Measurements from ENCODE around the gene KRT26. TPM values are rescaled to one million over a fixed set of nuclear protein-coding genes. Genes with fewer than 3 reads are reported as not detected.
A peak's percentile ranks its signal among the peaks of the same experiment; 100 is the strongest.
"Not testable (repeated sequence)": the region's sequence is repeated elsewhere in the genome, so short reads cannot be mapped to it uniquely, and the experiment has no call there.

The KRT26 gene
- total RNA-seq, 4 donors from 2014 or later, result 0.34 to 7.2 (median 1.8) TPM

DNA sequence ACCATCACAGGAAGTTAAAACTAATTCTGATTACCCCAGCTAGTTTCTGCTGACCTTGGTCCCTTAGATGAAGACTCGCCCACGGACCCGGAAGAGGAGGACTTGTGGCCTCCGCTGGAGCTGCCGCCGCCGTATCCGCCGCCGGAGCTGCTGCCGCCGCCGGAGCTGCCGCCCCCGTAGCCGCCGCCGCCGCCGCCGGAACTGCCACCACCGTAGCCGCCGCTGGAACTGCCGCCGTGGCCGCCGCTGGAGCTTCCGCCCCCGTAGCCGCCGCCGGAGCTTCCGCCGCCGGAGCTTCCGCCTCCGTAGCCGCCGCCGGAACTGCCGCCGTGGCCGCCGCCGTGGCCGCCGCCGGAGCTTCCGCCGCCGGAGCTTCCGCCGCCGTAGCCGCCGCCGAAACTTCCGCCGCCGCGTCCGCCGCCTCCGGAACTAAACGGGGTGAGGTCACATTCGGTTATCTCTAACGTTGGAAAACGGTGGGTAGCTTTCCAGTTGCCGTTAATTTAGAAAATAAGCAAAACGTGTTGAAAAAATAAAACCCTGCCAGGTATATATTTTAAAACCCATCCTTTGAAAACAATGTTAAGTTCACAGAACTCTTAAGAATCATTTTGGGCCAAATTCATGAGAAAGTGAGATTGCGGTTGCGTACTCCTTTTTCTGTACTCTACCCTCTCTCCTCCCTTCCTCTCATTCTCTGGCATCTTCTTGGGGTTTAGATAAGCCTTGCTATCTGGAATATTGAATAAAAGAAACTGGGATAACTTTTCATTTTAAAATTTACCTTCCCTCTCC, 46.9 kb upstream of the KRT26 start:
- DNase-seq (ENCODE audit: low spot score in 2 of 2), result peak; percentile 81 to 83
- TF ChIP-seq, protein P1, sequence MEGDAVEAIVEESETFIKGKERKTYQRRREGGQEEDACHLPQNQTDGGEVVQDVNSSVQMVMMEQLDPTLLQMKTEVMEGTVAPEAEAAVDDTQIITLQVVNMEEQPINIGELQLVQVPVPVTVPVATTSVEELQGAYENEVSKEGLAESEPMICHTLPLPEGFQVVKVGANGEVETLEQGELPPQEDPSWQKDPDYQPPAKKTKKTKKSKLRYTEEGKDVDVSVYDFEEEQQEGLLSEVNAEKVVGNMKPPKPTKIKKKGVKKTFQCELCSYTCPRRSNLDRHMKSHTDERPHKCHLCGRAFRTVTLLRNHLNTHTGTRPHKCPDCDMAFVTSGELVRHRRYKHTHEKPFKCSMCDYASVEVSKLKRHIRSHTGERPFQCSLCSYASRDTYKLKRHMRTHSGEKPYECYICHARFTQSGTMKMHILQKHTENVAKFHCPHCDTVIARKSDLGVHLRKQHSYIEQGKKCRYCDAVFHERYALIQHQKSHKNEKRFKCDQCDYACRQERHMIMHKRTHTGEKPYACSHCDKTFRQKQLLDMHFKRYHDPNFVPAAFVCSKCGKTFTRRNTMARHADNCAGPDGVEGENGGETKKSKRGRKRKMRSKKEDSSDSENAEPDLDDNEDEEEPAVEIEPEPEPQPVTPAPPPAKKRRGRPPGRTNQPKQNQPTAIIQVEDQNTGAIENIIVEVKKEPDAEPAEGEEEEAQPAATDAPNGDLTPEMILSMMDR (IDR thresholded peaks at IDR 0.05), result no peak
- TF ChIP-seq POLR2A (IDR thresholded peaks at IDR 0.05), result peak in 1 of 2 donors; percentile 68
- 2% methylated on average over 42 of the region's 73 CpGs for WGBS
- H3K27ac ChIP-seq, result peak overlapping the region; percentile 92
- H3K4me1 ChIP-seq, result peaks cover 20% of the 10 kb centered on the region
- no peaks in the 10 kb centered on the region for H3K36me3 ChIP-seq
- H3K27me3 ChIP-seq, result no peaks in the 10 kb centered on the region
- H3K4me3 ChIP-seq, result peak overlapping the region; percentile 56
- H3K9me3 ChIP-seq, result no peaks in the 10 kb centered on the region

DNA sequence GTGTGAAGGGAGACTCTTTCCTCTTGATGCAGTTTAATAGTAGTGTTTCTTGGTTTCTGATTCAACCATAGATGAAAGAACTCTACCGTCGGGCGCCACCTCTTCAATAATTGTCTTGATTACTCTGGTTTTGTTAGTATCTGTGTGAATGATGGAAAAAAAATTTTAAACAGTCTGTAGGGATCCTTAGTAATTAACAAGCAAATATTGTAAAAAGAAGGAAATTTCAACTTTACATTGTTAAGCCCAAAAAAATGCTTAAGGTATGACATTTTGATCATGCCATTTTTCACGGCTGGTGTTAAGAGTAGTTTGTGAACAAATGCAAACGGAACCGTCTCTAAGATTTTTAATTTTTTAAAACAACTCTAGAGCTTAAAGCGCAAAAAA, 46.3 kb upstream of the KRT26 start:
- peaks cover 20% of the 10 kb centered on the region for H3K4me1 ChIP-seq
- TF ChIP-seq POLR2AphosphoS5 (IDR thresholded peaks at IDR 0.05), result no peak
- TF ChIP-seq EP300 (IDR thresholded peaks at IDR 0.05), result no peak
- TF ChIP-seq, protein P1 (IDR thresholded peaks at IDR 0.05), result no peak
- TF ChIP-seq POLR2A (IDR thresholded peaks at IDR 0.05), result no peak
- peak overlapping the region; percentile 56 for H3K4me3 ChIP-seq
- H3K36me3 ChIP-seq, result no peaks in the 10 kb centered on the region
- no peaks in the 10 kb centered on the region for H3K27me3 ChIP-seq
- no peaks in the 10 kb centered on the region for H3K9me3 ChIP-seq
- H3K27ac ChIP-seq, result peak overlapping the region; percentile 92
- DNase-seq (ENCODE audit: low spot score in 2 of 2), result no peak
- WGBS, result 13% methylated on average over 7 of the region's 7 CpGs

DNA sequence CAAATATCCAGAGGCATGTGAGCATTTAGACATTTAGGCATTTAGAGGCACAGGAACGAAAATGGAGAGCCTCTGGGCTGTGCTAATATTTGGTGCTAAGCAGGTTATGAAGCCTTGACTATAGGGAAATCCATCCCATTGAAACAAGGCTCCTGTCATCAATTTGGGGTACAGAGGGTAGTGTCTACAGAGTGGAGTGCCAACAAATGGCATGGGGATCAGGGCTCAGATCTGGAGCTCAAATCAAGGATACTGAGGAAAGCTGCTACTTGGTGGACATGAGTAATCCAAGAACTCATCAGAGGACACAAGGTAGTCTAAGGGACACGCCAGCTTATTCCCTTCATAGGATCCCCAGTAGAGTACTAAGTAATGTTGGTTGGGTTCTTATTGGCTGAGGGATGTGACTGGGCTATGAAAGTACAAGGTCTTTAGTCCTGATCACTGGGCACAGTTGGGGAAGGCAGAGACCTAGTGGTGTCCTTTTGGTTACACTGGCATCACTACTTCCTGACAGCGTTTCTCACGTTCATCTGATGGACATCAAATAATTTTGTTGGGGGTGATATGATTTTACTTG, 45.2 kb upstream of the KRT26 start:
- Histone ChIP-seq H3K27me3 (peaks cover 6% of the 10 kb centered on the region), H3K4me1 (peaks cover 20% of the 10 kb centered on the region), H3K27ac (no peak overlapping the region), H3K36me3 (no peaks in the 10 kb centered on the region), H3K9me3 (no peaks in the 10 kb centered on the region), H3K4me3 (peak overlapping the region; percentile 56)
- no peak for DNase-seq (ENCODE audit: low spot score in 2 of 2)
- TF ChIP-seq POLR2AphosphoS5 (IDR thresholded peaks at IDR 0.05) (no peak), POLR2A (IDR thresholded peaks at IDR 0.05) (no peak), EP300 (IDR thresholded peaks at IDR 0.05) (no peak)
- TF ChIP-seq, protein P1 (IDR thresholded peaks at IDR 0.05), result no peak
- WGBS, result 82% methylated on average over 4 of the region's 4 CpGs

DNA sequence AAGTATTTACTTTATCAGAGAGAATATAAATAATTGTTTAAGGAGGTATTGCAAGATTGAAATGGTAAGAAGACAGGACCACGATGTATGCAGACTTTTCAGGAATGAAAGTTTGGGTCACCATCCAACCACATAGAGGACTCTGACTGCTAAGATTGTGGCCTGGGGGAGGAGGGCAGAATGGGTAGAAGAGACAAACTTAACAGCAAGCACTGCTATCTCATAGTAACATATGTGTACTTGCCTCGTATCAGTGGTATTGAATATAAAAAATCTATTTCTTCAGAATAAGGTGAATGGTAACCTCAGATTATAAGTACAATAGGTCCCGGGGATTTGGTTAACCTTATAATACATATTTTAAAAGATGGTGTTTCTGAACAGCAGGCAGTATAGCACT, 44.6 kb upstream of the KRT26 start:
- Histone ChIP-seq H3K9me3 (no peaks in the 10 kb centered on the region), H3K27ac (no peak overlapping the region), H3K27me3 (peaks cover 10% of the 10 kb centered on the region), H3K4me1 (peaks cover 20% of the 10 kb centered on the region), H3K4me3 (no peak overlapping the region), H3K36me3 (no peaks in the 10 kb centered on the region)
- no peak for DNase-seq (ENCODE audit: low spot score in 2 of 2)
- TF ChIP-seq POLR2A (IDR thresholded peaks at IDR 0.05), result no peak
- WGBS, result 78% methylated on average over 3 of the region's 3 CpGs

DNA sequence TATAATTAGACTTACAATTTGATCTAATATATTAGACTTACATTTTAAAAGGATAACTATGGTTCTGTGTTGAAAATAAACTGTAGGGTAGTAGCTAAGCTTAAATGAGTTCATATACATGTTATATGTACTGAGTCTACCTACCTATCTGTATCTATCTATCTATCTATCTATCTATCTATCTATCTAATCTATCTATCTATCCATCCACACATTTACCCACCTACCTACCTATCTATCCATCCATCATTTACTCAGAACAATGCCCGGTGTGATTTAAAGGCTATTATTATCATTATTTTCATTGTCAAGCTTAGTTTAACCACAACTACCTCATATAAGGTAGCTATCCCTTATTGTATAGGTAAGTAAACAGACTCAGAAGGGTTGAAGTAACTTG, 43.4 kb upstream of the KRT26 start:
- Histone ChIP-seq H3K4me3 (no peak overlapping the region), H3K4me1 (peaks cover 18% of the 10 kb centered on the region), H3K27me3 (peaks cover 11% of the 10 kb centered on the region), H3K27ac (no peak overlapping the region), H3K9me3 (no peaks in the 10 kb centered on the region), H3K36me3 (no peaks in the 10 kb centered on the region)
- TF ChIP-seq POLR2A (IDR thresholded peaks at IDR 0.05), result no peak
- TF ChIP-seq POLR2AphosphoS5 (IDR thresholded peaks at IDR 0.05), result no peak
- TF ChIP-seq EP300 (IDR thresholded peaks at IDR 0.05), result no peak
- TF ChIP-seq, protein P1 (IDR thresholded peaks at IDR 0.05), result no peak
- 84% methylated on average over 1 of the region's 1 CpG for WGBS
- DNase-seq (ENCODE audit: low spot score in 2 of 2), result no peak

DNA sequence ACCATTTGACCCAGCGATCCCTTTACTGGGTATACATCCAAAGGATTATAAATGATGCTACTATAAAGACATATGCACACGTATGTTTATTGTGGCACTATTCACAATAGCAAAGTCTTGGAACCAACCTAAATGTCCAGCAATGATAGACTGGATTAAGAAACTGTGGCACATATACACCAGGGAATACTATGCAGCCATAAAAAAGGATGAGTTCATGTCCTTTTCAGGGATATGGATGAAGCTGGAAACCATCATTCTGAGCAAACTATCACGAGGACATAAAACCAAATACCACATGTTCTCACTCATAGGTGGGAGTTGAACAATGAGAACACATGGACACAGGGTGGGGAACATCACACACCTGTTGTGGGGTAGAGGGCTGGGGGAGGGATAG, 42.7 kb upstream of the KRT26 start:
- WGBS, result 78% methylated on average over 3 of the region's 3 CpGs
- DNase-seq (ENCODE audit: low spot score in 2 of 2); H3K9me3 ChIP-seq; H3K27ac ChIP-seq; H3K4me3 ChIP-seq; H3K36me3 ChIP-seq: not testable (repeated sequence)
- peaks cover 11% of the 10 kb centered on the region for H3K4me1 ChIP-seq
- peaks cover 19% of the 10 kb centered on the region for H3K27me3 ChIP-seq

All from suprapubic skin (tissue), 4 donors.